ENCODE data around the gene EML4.
"Not testable (repeated sequence)": the region's sequence is repeated elsewhere in the genome, so short reads cannot be mapped to it uniquely, and the experiment has no call there.

Gene EML4, protein sequence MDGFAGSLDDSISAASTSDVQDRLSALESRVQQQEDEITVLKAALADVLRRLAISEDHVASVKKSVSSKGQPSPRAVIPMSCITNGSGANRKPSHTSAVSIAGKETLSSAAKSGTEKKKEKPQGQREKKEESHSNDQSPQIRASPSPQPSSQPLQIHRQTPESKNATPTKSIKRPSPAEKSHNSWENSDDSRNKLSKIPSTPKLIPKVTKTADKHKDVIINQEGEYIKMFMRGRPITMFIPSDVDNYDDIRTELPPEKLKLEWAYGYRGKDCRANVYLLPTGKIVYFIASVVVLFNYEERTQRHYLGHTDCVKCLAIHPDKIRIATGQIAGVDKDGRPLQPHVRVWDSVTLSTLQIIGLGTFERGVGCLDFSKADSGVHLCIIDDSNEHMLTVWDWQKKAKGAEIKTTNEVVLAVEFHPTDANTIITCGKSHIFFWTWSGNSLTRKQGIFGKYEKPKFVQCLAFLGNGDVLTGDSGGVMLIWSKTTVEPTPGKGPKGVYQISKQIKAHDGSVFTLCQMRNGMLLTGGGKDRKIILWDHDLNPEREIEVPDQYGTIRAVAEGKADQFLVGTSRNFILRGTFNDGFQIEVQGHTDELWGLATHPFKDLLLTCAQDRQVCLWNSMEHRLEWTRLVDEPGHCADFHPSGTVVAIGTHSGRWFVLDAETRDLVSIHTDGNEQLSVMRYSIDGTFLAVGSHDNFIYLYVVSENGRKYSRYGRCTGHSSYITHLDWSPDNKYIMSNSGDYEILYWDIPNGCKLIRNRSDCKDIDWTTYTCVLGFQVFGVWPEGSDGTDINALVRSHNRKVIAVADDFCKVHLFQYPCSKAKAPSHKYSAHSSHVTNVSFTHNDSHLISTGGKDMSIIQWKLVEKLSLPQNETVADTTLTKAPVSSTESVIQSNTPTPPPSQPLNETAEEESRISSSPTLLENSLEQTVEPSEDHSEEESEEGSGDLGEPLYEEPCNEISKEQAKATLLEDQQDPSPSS

DNA sequence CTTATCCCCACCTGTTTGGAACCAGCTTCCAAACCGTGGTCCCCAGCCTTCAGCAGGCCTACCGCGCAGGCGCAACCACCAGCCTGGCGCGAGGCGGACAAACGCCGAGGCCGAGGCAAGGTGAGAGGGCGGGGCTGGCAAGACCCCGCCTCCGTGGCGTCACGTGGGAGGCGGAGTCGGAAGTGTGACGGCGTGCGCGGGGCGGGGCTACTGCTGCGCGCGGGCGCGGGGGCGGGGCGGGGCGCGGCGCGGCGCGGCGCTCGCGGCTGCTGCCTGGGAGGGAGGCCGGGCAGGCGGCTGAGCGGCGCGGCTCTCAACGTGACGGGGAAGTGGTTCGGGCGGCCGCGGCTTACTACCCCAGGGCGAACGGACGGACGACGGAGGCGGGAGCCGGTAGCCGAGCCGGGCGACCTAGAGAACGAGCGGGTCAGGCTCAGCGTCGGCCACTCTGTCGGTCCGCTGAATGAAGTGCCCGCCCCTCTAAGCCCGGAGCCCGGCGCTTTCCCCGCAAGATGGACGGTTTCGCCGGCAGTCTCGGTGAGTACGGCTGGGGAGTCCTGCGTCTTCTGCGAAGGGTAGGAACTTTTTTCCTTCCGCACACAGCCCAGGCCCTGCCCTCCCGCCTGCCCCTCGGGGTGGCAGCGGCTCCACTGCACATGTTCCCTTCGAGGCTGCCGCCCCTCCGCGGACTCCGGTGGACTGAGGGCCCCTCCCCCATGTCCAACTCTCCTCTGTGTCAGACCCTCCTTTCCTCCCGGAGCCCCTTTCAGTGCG lies at the start of gene EML4:
EML4 (plus strand) TSS at position 254 of the 774 bp plus-strand sequence; CDS start at position 513, 259 bp downstream.
- in situ Hi-C loops (cut with HindIII; ENCODE audit: low pct_ligation_motif_present, low pct_unique_long_range_greater_than_20kb, low sequenced_read_pairs): no loop called here
- DNase-seq: peak; percentile 93

DNA sequence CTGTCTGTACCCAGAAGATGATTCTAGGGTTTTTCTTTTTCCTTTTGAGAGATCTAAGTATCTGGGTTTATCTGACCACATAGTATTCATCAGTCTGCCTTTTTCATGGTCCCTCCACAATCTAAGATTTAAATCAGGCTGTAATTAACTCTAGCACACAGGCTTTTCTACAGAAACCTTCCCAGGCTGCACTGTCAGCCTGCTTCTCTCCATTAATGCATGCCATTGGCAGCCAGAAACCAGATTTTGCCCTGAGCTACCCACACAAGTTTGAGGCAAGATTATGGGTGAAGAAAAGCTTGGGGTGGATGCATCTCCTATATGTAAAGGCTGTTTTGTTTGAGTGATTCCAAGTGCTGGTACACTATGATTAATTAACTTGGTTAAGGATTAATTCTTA lies 45.7 kb upstream of the EML4 start:
- no peak for DNase-seq
- in situ Hi-C loops (cut with HindIII; ENCODE audit: low pct_ligation_motif_present, low pct_unique_long_range_greater_than_20kb, low sequenced_read_pairs): no loop called here

DNA sequence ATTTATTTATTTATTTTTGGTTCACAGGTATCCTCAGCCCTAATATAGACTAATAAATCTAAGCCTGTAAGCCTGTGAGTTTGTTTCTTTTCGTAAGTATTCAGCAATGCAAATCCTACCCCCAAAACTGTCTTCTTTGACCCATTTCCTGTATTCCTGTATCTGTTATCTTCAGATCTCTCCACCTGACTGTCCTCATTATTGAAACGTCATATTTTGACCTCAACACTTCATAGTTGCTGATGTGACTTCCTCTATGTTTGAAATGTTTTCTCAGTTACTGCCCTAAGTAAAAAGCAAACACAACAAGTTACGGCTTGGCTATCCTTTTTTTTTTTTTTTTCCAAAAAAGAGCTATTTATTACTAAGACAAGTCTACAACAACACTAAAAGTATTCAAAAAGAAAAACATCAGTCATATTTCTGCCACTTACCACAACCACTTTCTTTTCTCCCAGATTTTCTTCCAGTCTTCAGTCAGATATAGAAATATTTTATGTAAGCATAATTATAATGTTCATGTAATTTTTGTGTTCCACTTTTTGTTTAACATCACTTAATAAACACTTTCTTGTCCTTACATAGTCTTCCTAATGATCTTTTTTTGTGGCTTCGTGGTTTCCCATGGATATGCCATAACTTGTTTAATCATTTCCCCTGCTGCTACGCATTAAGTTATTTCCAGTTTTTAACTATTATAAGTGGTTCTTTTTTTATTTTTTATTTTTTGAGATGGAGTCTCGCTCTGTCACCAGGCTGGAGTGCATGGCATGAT lies 45.0 kb upstream of the EML4 start:
- no peak for DNase-seq
- in situ Hi-C loops (cut with HindIII; ENCODE audit: low pct_ligation_motif_present, low pct_unique_long_range_greater_than_20kb, low sequenced_read_pairs): no loop called here

DNA sequence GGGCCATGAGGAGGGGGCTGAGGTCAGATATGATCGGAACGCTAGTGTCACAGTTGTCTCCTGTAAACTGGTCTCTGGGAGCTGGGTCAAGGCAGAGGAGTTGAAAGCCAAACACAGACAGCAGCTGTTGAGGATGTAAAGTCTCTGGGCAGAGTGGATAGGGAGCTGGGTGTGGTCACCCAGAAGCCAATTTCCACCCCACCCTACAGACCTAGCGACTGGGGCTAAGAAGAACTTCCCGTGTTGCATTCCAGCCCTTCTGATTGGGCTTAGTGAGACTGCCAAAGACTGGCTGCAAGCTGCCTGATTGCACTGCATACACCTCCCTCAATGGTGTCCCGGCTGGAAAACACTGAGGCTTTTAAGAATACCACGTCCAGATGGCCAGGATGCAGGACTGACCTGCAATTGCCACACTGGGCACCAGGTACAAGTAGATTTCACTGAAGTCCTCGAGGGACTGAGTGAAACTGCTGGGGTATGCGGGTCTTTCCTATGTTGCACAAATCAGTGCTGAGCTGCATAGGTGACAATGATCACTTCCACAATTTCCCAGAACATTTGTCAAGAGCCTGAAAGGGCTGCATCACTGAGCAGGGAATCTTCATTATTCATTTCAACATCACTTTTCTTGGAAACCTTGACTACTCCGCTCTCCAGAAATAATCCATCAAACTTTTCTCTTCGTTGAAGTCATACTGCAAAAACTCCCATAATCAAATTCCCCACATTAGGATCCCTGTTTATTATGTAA lies 43.1 kb upstream of the EML4 start:
- in situ Hi-C loops (cut with HindIII; ENCODE audit: low pct_ligation_motif_present, low pct_unique_long_range_greater_than_20kb, low sequenced_read_pairs): no loop called here
- DNase-seq: no peak

DNA sequence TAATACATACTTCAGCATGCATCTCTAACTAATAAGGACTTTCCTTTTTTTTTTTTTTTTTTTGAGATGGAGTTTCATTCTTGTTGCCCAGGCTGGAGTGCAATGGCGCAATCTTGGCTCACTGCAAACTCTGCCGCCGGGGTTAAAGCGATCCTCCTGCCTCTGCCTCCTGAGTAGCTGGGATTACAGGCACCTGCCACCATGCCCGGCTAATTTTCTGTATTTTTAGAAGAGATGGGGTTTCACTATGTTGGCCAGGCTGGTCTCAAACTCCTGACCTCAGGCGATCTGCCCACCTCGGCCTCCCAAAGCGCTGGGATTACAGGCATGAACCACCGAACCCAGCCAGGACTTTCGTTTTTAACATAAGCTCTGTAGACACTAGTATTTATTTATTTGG lies 42.3 kb upstream of the EML4 start:
- DNase-seq; in situ Hi-C loops (cut with HindIII; ENCODE audit: low pct_ligation_motif_present, low pct_unique_long_range_greater_than_20kb, low sequenced_read_pairs): not testable (repeated sequence)

DNA sequence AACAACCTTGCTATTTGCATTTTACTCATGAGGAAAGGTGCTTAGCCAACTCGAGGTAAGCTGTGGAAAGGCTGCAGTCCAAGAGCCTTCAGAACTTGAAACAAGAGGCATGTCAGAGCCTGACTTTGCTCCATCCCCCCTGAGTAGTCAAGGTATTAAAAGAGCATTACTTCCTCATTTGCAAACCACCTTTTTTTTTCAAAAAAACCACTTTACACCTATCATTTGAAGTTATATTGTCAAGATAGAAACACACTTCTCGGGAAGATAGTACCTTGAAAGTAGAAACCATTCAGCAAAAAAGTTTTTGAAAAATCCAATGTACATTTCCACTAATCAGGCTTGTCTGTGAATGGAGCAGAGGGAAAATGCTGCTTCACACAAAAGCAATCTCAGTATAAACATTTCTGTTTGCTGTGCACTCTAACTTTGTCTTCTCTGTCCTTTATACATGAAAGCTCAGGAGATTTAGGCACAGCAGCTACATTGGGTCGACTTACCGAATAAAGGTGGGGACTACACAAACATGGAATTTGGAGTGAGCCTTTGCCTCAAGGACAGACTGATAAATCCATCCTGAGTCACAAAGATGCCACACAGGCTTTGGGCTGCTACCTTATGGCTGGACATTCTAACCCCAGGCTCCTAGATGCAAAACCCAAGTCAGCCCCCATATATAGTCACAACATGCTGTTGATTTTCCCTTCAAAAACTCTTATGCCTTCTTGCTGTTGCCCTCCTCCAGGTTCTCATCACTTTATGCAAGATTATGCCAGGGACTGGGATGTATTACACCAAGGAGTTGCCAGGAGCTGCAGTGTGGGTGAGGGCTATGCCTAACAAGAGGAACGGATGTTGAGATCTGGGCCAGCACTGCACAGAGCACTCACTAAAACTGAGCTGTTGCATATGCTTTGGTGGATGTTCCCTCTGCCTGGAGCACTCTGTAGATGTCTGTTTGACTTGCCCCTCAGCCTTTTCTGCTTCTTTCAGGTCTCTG lies 41.4 kb upstream of the EML4 start:
- in situ Hi-C loops (cut with HindIII; ENCODE audit: low pct_ligation_motif_present, low pct_unique_long_range_greater_than_20kb, low sequenced_read_pairs): no loop called here
- DNase-seq: no peak

DNA sequence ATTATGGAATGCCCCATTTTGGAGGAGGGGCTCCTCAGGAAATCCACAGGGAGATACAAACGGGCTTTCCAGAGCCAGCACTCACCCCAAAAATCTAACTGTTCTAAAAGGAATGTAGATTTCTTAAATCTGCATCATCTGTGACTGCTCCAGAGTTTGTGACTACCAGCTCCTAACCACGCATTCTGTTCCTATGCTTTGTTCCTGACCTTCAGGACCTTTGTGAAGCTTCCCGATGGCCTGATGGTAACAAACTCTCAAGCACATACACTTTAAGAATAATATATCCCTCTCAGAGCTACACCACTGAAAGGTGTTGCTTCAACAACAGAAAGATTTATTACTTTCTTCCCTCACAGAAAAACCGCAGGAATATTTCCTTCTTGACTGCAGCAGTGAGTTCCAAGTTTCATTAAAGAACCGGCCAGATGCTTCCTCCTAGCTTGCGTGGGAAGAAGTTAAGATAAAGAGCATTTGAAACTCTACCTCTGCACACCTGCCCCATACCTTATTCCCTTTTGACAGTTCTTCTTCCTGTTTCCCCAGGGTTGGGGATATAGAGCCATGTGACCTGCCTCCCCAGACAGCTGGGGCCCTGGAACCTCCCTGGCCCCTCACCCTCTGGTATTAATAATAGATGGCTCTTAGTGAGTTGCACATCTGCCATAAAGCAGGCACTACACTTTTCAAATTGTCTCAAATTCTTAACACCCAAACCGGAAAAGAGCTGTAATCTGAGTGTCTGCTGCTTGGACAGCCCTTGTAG lies 40.2 kb upstream of the EML4 start:
- peak; percentile 56 for DNase-seq
- in situ Hi-C loops (cut with HindIII; ENCODE audit: low pct_ligation_motif_present, low pct_unique_long_range_greater_than_20kb, low sequenced_read_pairs): no loop called here

DNA sequence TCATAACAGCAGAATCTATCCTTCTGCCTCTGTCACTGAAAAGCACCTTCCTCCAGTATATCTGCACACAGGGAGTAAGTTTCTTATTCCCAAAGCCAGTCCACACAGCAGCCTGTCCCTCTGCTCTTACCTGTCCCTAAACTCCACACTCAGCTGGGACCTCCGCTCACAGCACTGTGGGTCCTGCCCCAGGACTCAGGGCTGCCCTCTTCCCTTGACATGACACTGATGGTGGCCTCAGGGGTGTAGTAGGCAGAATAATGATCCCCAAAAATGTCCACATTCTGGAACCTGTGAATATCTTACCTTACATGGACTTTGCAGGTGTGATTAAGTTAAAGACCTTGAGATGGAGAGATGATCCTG lies 39.7 kb upstream of the EML4 start:
- no peak for DNase-seq
- in situ Hi-C loops (cut with HindIII; ENCODE audit: low pct_ligation_motif_present, low pct_unique_long_range_greater_than_20kb, low sequenced_read_pairs): no loop called here

DNA sequence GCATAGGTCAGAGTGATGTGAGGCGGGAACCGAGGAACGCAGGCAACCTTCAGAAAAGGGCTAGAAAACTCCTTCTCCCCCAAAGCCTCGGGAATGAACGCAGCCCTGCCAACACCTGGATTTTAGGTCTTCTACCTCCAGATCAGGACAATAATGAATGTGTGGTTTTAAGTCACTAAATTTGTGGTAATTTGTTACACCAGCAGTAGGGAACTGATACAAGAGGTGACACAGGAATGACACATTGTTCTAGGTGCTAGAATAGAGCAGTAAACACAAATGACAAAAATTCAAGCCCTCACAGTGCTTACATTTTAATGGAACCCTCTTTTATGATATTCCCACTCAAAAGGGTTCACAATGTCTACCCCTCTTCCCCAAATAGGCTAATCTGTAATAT lies 39.2 kb upstream of the EML4 start:
- in situ Hi-C loops (cut with HindIII; ENCODE audit: low pct_ligation_motif_present, low pct_unique_long_range_greater_than_20kb, low sequenced_read_pairs): no loop called here
- DNase-seq: no peak

DNA sequence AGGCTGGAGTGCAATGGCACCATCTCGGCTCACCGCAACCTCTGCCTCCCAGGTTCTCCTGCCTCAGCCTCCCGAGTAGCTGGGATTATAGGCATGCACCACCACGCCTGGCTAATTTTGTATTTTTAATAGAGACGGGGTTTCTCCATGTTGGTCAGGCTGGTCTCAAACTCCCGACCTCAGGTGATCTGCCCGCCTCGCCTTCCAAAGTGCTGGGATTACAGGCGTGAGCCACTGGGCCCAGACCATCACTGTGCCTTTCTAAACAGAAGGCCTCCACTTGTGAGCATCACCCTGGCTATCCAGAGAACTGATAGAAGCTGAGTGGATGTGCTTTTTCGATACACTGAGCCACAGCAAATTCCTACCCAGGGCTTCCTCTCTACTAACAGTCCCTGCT lies 38.3 kb upstream of the EML4 start:
- DNase-seq; in situ Hi-C loops (cut with HindIII; ENCODE audit: low pct_ligation_motif_present, low pct_unique_long_range_greater_than_20kb, low sequenced_read_pairs): not testable (repeated sequence)

DNA sequence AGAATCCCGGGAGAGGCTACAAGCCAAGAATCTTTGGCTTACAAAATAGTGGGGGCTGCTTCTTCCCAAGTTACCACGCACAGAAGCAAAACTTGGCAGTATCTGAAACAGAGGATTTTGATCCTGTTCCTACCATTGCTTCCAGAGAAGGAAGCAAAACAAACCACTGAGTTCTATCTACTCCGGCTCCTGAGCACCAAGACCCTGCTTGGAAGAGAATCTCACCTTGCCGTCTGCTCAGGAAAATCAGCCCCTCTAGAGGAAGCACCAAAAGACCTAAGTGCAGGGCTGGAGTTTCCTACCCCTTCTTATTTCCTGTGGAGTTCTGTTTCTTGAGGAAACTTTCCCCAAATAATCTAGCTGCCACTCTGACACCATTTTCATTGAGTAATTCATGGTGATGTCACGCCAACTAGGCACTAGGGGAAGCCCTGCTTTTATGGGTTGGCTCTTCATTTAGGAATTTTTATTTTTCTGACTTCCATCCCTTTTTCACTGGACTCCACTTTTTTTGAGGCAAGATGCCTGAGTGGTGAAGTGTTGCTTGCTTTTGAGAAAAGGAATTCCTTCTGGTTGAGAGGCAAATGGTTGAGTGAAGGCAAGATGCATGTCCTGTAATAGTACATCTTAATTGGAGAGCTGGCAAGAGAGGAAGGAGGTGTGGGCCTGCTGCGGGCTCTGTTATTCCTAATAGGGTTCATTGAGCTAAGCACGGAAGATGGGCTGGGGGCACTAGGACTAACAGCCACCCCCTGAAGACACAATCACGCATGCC lies 36.8 kb upstream of the EML4 start:
- in situ Hi-C loops (cut with HindIII; ENCODE audit: low pct_ligation_motif_present, low pct_unique_long_range_greater_than_20kb, low sequenced_read_pairs): no loop called here

DNA sequence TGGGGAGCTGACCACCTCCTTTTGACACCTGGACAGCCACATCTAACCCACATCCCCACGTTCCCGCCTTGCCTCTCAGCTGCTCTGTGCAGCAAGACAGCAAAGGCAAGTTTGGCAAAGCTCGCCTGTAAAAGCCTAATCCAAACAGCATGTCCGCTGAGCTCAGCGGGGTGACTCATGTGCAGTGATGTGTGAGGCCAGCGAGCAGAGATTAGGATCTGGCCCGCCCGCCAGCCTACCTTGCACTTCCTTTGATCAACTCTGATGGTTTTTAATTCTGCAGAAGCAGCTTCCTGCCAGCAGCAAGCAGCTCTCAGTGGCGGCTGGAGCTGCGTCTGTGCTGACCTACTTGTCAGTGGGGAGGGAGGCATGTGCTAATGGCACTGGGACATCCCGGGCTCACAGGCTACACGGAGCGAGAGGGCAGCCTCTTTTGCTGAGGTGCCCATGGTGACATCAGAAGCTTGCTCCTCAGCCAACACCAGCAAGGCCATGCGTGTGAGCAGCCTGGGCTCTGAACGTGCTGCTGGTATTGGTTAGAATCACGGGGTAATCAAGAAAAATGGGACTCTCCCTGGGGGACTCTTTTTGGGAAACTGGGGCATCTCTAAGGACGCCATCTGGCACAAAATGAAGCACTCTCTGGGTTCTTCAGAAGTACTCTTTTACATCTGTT lies 36.0 kb upstream of the EML4 start:
- in situ Hi-C loops (cut with HindIII; ENCODE audit: low pct_ligation_motif_present, low pct_unique_long_range_greater_than_20kb, low sequenced_read_pairs): no loop called here
- DNase-seq: peak; percentile 97

More for the DNA sequence above, 36.8 kb upstream of the EML4 start:
- peak; percentile 82 for DNase-seq

DNA sequence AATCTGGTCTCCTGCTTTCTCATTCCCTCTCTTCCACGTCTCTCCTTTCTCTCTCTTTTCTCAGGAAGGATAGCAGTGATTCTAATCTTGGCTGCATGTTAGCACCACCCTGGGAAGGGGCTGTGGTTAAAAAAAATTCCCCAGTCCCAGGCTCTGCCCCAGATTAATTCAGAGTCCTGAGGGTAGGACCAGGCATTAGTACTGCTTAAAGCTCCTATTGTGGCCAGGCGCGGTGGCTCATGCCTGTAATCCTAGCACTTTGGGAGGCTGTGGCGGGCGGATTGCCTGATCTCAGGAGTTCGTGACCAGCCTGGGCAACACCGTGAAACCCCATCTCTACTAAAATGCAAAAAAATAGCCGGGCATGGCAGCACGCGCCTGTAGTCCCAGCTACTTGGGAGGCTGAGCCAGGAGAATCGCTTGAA lies 35.4 kb upstream of the EML4 start:
- no peak for DNase-seq
- in situ Hi-C loops (cut with HindIII; ENCODE audit: low pct_ligation_motif_present, low pct_unique_long_range_greater_than_20kb, low sequenced_read_pairs): no loop called here

DNA sequence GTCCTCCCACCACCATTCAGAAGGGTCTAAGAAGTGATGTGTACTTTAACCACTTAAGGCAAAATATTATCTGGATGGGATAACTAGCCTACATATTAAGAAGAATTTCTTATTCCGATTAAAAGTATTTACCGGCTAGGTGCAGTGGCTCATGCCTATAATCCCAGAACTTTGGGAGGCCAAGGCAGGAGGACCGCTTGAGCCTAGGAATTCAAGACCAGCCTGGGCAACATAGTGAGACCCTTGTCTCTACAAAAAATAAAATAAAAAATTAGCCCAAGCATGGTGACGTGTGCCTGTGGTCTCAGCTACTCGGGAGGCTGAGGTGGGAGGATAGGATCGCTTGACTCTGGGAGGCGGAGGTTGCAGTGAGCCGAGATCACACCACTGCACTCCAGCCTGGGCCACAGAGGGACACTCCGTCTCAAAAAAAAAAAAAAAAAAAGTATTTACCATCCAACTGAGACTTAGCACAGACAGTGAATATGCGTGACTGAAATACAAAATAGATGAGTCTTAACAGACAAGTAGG lies 34.7 kb upstream of the EML4 start:
- in situ Hi-C loops (cut with HindIII; ENCODE audit: low pct_ligation_motif_present, low pct_unique_long_range_greater_than_20kb, low sequenced_read_pairs); DNase-seq: not testable (repeated sequence)
